ENCODE results near the gene CYP26A1. TPM values are rescaled to one million over a fixed set of nuclear protein-coding genes. Genes with fewer than 3 reads are reported as not detected.
A peak's percentile ranks its signal among the peaks of the same experiment; 100 is the strongest.

The CYP26A1 gene
- total RNA-seq, 1 donor from 2014 or later = not detected

GRCh38 chr10:93064874-93065660 is 8.6 kb upstream of the CYP26A1 start:
- no peak for TF ChIP-seq CTCF (conservative IDR thresholded peaks at IDR 0.05; ENCODE audit: low read depth, low read length)
- no peak overlapping the region for H3K4me3 ChIP-seq (ENCODE audit: low read depth, low read length)
- no peak for DNase-seq (ENCODE audit: low read depth)

- DNase-seq (ENCODE audit: low read depth) = no peak
- TF ChIP-seq CTCF (conservative IDR thresholded peaks at IDR 0.05; ENCODE audit: low read depth, low read length) = no peak
- no peak overlapping the region for H3K4me3 ChIP-seq (ENCODE audit: low read depth, low read length)
Measured at GRCh38 chr10:93065675-93066543, 7.8 kb upstream of the CYP26A1 start.

- TF ChIP-seq CTCF (conservative IDR thresholded peaks at IDR 0.05; ENCODE audit: low read depth, low read length) = no peak
- no peak overlapping the region for H3K4me3 ChIP-seq (ENCODE audit: low read depth, low read length)
- DNase-seq (ENCODE audit: low read depth) = no peak
Measured at GRCh38 chr10:93066544-93066913, 7.2 kb upstream of the CYP26A1 start.

GRCh38 chr10:93067443-93068365 is 6.0 kb upstream of the CYP26A1 start:
- no peak for DNase-seq (ENCODE audit: low read depth)
- TF ChIP-seq CTCF (conservative IDR thresholded peaks at IDR 0.05; ENCODE audit: low read depth, low read length) = no peak
- H3K4me3 ChIP-seq (ENCODE audit: low read depth, low read length) = no peak overlapping the region

GRCh38 chr10:93068411-93069244 is 5.1 kb upstream of the CYP26A1 start:
- no peak for DNase-seq (ENCODE audit: low read depth)
- no peak overlapping the region for H3K4me3 ChIP-seq (ENCODE audit: low read depth, low read length)
- peak; percentile 3 for TF ChIP-seq CTCF (conservative IDR thresholded peaks at IDR 0.05; ENCODE audit: low read depth, low read length)

GRCh38 chr10:93069245-93069561 is 4.5 kb upstream of the CYP26A1 start:
- no peak for TF ChIP-seq CTCF (conservative IDR thresholded peaks at IDR 0.05; ENCODE audit: low read depth, low read length)
- no peak overlapping the region for H3K4me3 ChIP-seq (ENCODE audit: low read depth, low read length)
- no peak for DNase-seq (ENCODE audit: low read depth)
